ENCODE results near the gene CCL16.

GRCh38 chr17:35981246-35981645 lies at the start of gene CCL16:
- TF ChIP-seq POLR2A (IDR thresholded peaks at IDR 0.05; ENCODE audit: low read length) (no peak), GATA1 (IDR thresholded peaks at IDR 0.05; ENCODE audit: low read depth, low read length) (no peak)

Measured in erythroblast (primary cell).